ENCODE measurements around the gene KIAA0513. TPM values are rescaled to one million over a fixed set of nuclear protein-coding genes. Genes with fewer than 3 reads are reported as not detected.

The KIAA0513 gene
- total and polyA plus RNA-seq, 10 of the 15 experiments (the other 5 are each of a cell fraction or from before 2014, with no cell fraction given), result 0.14 to 5.8 (median 2.0) TPM

DNA sequence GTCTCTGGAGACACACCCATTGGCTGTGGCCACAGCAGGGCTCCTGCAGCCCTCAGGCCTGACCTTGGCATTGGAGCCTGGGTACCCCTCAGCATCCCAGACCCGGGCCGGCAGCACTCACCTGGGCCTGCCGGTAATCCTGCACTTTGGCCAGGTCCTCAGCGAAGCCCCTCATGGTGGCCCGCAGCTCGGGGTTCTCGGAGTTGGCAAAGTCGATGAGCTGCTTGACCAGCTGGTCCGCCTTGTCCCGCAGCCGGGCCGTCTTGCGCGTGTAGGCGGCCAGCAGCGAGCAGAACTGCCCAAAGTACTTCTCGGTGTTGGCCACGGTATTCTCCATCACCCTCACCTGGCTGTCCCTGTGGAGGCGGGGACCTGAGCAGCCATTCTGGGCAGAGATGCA lies 82.5 kb downstream of the KIAA0513 start:
- H3K79me2 ChIP-seq (ENCODE audit: control insufficient read depth, insufficient read depth, low read length), result no peaks in the 10 kb centered on the region
- DNase-seq (ENCODE audit: low read depth, low spot score) (no peak), ATAC-seq (no peak), FAIRE-seq (no peak)
- ChIA-PET CTCF (no interaction called here), SMC1A (ENCODE audit: uncharacterized antibody, unreplicated experiment) (no interaction called here), POLR2A (no interaction called here), RAD21 (ENCODE audit: unreplicated experiment) (no interaction called here)
- intact Hi-C loops (cut with micrococcal nuclease; ENCODE audit: unreplicated experiment), result loop anchor here (10.0 kb wide), 2 partner anchors 165 to 225 kb away; no protein-coding TSS in a partner anchor
- no peak overlapping the region for H3K9ac ChIP-seq (ENCODE audit: control insufficient read depth, insufficient read depth, low read length)
- TF ChIP-seq TCF3 (IDR thresholded peaks at IDR 0.05; ENCODE audit: borderline replicate concordance, insufficient read depth, low read depth, low read length) (no peak), SRF (IDR thresholded peaks at IDR 0.05; ENCODE audit: low read depth in 2 of 2, low read length in 2 of 2) (no peak), YBX1 (IDR thresholded peaks at IDR 0.05) (no peak), MXI1 (IDR thresholded peaks at IDR 0.05; ENCODE audit: low read depth, low read length) (no peak)
- H3K27me3 ChIP-seq (replicated peaks in 1 of 2; ENCODE audit: control insufficient read depth in 2 of 2, insufficient read depth in 2 of 2, low read length in 1 of 2), result no peaks in the 10 kb centered on the region
- no peak overlapping the region for H3K27ac ChIP-seq (ENCODE audit: control insufficient read depth, insufficient read depth)
- H3K4me2 ChIP-seq (ENCODE audit: control insufficient read depth, insufficient read depth), result no peak overlapping the region
- BruUV-seq (replicated peaks), result no TSS peak
- H2AFZ ChIP-seq (ENCODE audit: control insufficient read depth, low read depth, low read length), result no peak overlapping the region
- H4K20me1 ChIP-seq (ENCODE audit: control insufficient read depth, insufficient read depth), result no peaks in the 10 kb centered on the region
- WGBS (ENCODE audit: insufficient coverage, insufficient replicate concordance, low lambda C conversion rate, missing lambda C conversion rate), result 62% methylated on average over 19 of the region's 19 CpGs
- no peaks in the 10 kb centered on the region for H3K9me3 ChIP-seq (replicated peaks; ENCODE audit: control insufficient read depth, insufficient read depth, low read length)
- no peaks in the 10 kb centered on the region for H3K36me3 ChIP-seq (ENCODE audit: control insufficient read depth in 2 of 2, insufficient read depth in 2 of 2, low read length in 1 of 2)
- in situ Hi-C loops (cut with MboI), result no loop called here
- peaks cover 8% of the 10 kb centered on the region for H3K4me1 ChIP-seq (ENCODE audit: control insufficient read depth, insufficient read depth, low read length)
- H3K4me3 ChIP-seq, result no peak overlapping the region

- in situ Hi-C loops (cut with MboI) (no loop called here), intact Hi-C loops (cut with micrococcal nuclease; ENCODE audit: unreplicated experiment) (loop anchor here (10.0 kb wide), 2 partner anchors 164 to 224 kb away; no protein-coding TSS in a partner anchor)
- Histone ChIP-seq H3K4me1 (ENCODE audit: control insufficient read depth, insufficient read depth, low read length) (peaks cover 2% of the 10 kb centered on the region; the same call in 1 of the 2 replicates), H3K27me3 (replicated peaks in 1 of 2; ENCODE audit: control insufficient read depth in 2 of 2, insufficient read depth in 2 of 2, low read length in 1 of 2) (no peaks in the 10 kb centered on the region), H4K20me1 (ENCODE audit: control insufficient read depth, insufficient read depth) (no peaks in the 10 kb centered on the region), H3K36me3 (ENCODE audit: control insufficient read depth in 2 of 2, insufficient read depth in 2 of 2, low read length in 1 of 2) (no peaks in the 10 kb centered on the region), H3K27ac (ENCODE audit: control insufficient read depth, insufficient read depth) (no peak overlapping the region), H3K9ac (ENCODE audit: control insufficient read depth, insufficient read depth, low read length) (no peak overlapping the region), H3K4me2 (ENCODE audit: control insufficient read depth, insufficient read depth) (no peak overlapping the region), H3K79me2 (ENCODE audit: control insufficient read depth, insufficient read depth, low read length) (no peaks in the 10 kb centered on the region), H3K4me3 (no peak overlapping the region), H3K9me3 (replicated peaks; ENCODE audit: control insufficient read depth, insufficient read depth, low read length) (no peaks in the 10 kb centered on the region), H2AFZ (ENCODE audit: control insufficient read depth, low read depth, low read length) (no peak overlapping the region)
- no TSS peak for BruUV-seq (replicated peaks)
- CTCF ChIA-PET, result interaction anchor here (1.4 to 4.2 kb wide), 2 partner anchors 134 to 141 kb away, joined by 4 to 26 read pairs; no protein-coding TSS in a partner anchor
- FAIRE-seq (no peak), ATAC-seq (no peak), DNase-seq (ENCODE audit: low read depth, low spot score) (no peak)
- TF ChIP-seq, protein P1, sequence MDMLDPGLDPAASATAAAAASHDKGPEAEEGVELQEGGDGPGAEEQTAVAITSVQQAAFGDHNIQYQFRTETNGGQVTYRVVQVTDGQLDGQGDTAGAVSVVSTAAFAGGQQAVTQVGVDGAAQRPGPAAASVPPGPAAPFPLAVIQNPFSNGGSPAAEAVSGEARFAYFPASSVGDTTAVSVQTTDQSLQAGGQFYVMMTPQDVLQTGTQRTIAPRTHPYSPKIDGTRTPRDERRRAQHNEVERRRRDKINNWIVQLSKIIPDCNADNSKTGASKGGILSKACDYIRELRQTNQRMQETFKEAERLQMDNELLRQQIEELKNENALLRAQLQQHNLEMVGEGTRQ (IDR thresholded peaks at IDR 0.05; ENCODE audit: borderline replicate concordance, low read depth, low read length), result no peak
- TF ChIP-seq BCL3 (IDR thresholded peaks at IDR 0.05; ENCODE audit: borderline replicate concordance, insufficient read depth, low read depth, low read length, poor library complexity, severe bottlenecking) (no peak), CEBPB (IDR thresholded peaks at IDR 0.05; ENCODE audit: borderline replicate concordance in 1 of 2, low read depth in 2 of 2, low read length in 2 of 2) (no peak), IKZF1 (conservative IDR thresholded peaks at IDR 0.05) (no peak), POLR2AphosphoS5 (IDR thresholded peaks at IDR 0.05; ENCODE audit: low read length) (no peak), POLR2A (IDR thresholded peaks at IDR 0.05; ENCODE audit: low read depth, low read length) (no peak)
- SMC1A ChIA-PET (ENCODE audit: uncharacterized antibody, unreplicated experiment), result no interaction called here
- WGBS (ENCODE audit: insufficient coverage, insufficient replicate concordance, low lambda C conversion rate, missing lambda C conversion rate), result 18% methylated on average over 9 of the region's 9 CpGs
- POLR2A ChIA-PET, result no interaction called here
- RAD21 ChIA-PET (ENCODE audit: unreplicated experiment), result interaction anchor here (1.4 kb wide), 1 partner anchor 142 kb away, joined by 3 read pairs; no protein-coding TSS in a partner anchor
Measured at GRCh38 chr16:85111184-85111583, 83.6 kb downstream of the KIAA0513 start.

All from GM12878 (cell line).